ENCODE data around the gene JOSD1. TPM values are rescaled to one million over a fixed set of nuclear protein-coding genes. Genes with fewer than 3 reads are reported as not detected.

The JOSD1 gene
- total and polyA plus RNA-seq, 2 of the 4 experiments (the other 2 are of a cell fraction), result 30.2 to 35.8 TPM

GRCh38 chr22:38713921-38714320, 13.2 kb upstream of the JOSD1 start:
- Histone ChIP-seq H2BK5ac (ENCODE audit: low read depth, low read length, poor library complexity, severe bottlenecking) (no peak overlapping the region), H3K9ac (ENCODE audit: low read depth, low read length) (no peak overlapping the region), H3K9me3 (ENCODE audit: control insufficient read depth, insufficient read depth, low read length) (no peaks in the 10 kb centered on the region), H3K27ac (ENCODE audit: insufficient read depth, low read length) (no peak overlapping the region), H3K27me3 (ENCODE audit: control insufficient read depth, insufficient read depth, low read length) (no peaks in the 10 kb centered on the region), H2BK15ac (ENCODE audit: low read depth, low read length) (no peak overlapping the region), H2AK9ac (replicated peaks; ENCODE audit: low read depth, low read length, poor library complexity) (no peak overlapping the region), H4K91ac (ENCODE audit: insufficient read depth, low read depth, low read length) (no peak overlapping the region), H3K4me3 (ENCODE audit: insufficient read depth, low read depth, low read length) (no peak overlapping the region), H3K4me2 (ENCODE audit: low read depth, low read length) (no peak overlapping the region), H2BK20ac (ENCODE audit: low read depth, low read length) (no peak overlapping the region), H3K14ac (replicated peaks; ENCODE audit: low read depth, low read length) (no peak overlapping the region), H4K5ac (ENCODE audit: low read depth, low read length) (no peak overlapping the region), H3K23ac (ENCODE audit: low read depth, low read length) (no peak overlapping the region), H2BK120ac (ENCODE audit: low read depth, low read length) (no peak overlapping the region), H2AK5ac (ENCODE audit: low read depth, low read length) (no peak overlapping the region), H3K36me3 (ENCODE audit: control insufficient read depth, insufficient read depth, low read length) (peaks cover 23% of the 10 kb centered on the region), H3K18ac (ENCODE audit: low read depth, low read length) (no peak overlapping the region), H3K79me1 (ENCODE audit: low read depth in 1 of 2, low read length in 2 of 2) (peaks cover 32 to 92% of the 10 kb centered on the region in 2 experiments; a peak in 3 of 4 replicates), H3K56ac (ENCODE audit: extremely low read depth, insufficient read depth, low read length) (no peak overlapping the region), H3K4me1 (ENCODE audit: control insufficient read depth, insufficient read depth, low read length) (peaks cover 4% of the 10 kb centered on the region), H2AFZ (replicated peaks; ENCODE audit: low read length, poor library complexity) (no peak overlapping the region), H4K20me1 (ENCODE audit: insufficient read depth, low read length) (peaks cover 79% of the 10 kb centered on the region), H4K8ac (ENCODE audit: low read depth in 2 of 2, low read length in 2 of 2) (no peak overlapping the region), H3K4ac (ENCODE audit: low read depth, low read length) (no peak overlapping the region), H3K9me1 (ENCODE audit: insufficient read depth, low read length) (peaks cover 30% of the 10 kb centered on the region)
- intact Hi-C loops (cut with micrococcal nuclease), result no loop called here
- BruUV-seq (replicated peaks), result no TSS peak
- ATAC-seq (ENCODE audit: low read depth) (no peak), DNase-seq (no peak)
- in situ Hi-C loops (cut with MboI; ENCODE audit: low sequenced_read_pairs), result no loop called here
- 87% methylated on average over 5 of the region's 8 CpGs; no CpG with 5 or more reads in 1 of the 2 experiments for WGBS, 2 experiments (ENCODE audit: extremely low coverage in 2 of 2, insufficient read length in 1 of 2)
- ChIA-PET POLR2A (ENCODE audit: unreplicated experiment) (no interaction called here), CTCF (no interaction called here)
- dilution Hi-C loops (cut with HindIII; ENCODE audit: low sequenced_read_pairs, unreplicated experiment), result no loop called here
- no peak for TF ChIP-seq ELK1 (IDR thresholded peaks at IDR 0.05; ENCODE audit: borderline replicate concordance, low read depth, low read length)

All from IMR-90 (cell line).